Measurements from ENCODE around the gene RASGRP2. TPM values are rescaled to one million over a fixed set of nuclear protein-coding genes. Genes with fewer than 3 reads are reported as not detected.

Gene RASGRP2
- total and polyA plus RNA-seq, 2 of the 8 experiments (the other 6 are each of a cell fraction or from before 2014, with no cell fraction given) = 40.6 to 45.7 TPM

- no peak for TF ChIP-seq CHD7 (IDR thresholded peaks at IDR 0.05; ENCODE audit: insufficient replicate concordance, low read length)
- TF ChIP-seq CHD2 (IDR thresholded peaks at IDR 0.05; ENCODE audit: low read length) = no peak
- TF ChIP-seq CREB1 (IDR thresholded peaks at IDR 0.05) = no peak
- TF ChIP-seq KDM5A (IDR thresholded peaks at IDR 0.05; ENCODE audit: low read length) = no peak
- no peak for TF ChIP-seq SRF (IDR thresholded peaks at IDR 0.05; ENCODE audit: low read depth, low read length)
- no peak for TF ChIP-seq NANOG (IDR thresholded peaks at IDR 0.05; ENCODE audit: insufficient read depth, low read depth, low read length, poor library complexity, severe bottlenecking)
- no peak for TF ChIP-seq JUND (IDR thresholded peaks at IDR 0.05; ENCODE audit: low read length)
- no peak for TF ChIP-seq MAX (IDR thresholded peaks at IDR 0.05)
- TF ChIP-seq NRF1 (IDR thresholded peaks at IDR 0.05; ENCODE audit: low read depth, low read length) = no peak
These were observed 14.6 kb upstream of the RASGRP2 start (continued) for GRCh38 chr11:64758330-64759079.
